ENCODE results near the gene HJURP.

The HJURP gene

GRCh38 chr2:233849607-233850271 lies 4.6 kb downstream of the HJURP start:
- DNase-seq (ENCODE audit: low read depth in 2 of 2) = no peak

DNA sequence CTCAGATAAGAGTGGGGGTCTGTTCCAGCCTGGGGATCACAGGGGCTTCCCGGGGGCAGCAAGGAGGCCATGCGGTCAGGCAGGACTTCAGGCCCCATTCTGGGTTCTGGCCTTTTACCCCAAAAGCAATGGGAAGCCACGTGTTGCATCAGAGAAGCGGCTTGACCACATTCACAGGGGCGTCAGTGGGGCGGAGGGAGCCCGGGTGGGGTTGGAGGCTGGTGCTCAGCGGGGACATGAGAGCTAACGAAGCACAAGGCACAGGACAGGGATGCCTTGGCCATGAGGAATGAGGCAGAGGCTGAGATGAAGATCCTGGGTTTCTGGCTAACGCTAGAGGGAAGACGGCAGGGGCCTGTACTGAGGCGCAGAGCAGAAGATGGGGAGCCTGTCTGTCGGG lies 6.1 kb downstream of the HJURP start:
- DNase-seq (ENCODE audit: low read depth in 2 of 2) = no peak

DNA sequence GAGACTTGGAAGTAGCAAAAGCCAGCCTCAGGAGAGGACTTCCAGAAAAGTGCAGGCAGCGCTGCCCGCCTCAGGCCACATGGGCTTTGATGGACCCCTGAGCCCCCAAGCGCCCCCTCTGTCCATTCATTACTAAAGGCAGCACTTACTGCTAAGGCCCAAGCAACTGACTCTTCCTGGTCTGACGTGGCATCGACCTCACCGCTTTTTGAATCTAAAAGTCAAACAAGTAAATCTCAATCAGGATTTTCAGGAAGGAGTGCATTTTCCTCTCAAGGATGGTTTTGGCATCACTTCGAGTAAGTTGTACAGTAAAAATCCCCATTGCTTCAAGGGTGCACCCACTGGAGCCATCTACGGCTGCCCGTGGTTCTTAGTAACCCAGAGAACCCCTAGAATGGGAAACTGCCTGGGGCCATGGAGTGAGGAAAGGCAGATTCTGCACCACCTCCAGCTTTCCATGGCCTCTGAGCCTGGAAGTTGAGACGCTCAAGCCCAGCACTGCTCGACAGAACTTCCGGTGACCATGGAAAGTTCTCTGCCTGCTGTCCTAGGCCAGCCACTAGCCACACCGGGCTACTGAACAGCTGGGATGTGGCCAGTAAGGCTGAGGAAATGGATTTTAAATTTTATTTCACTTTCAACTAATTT lies 7.0 kb downstream of the HJURP start:
- DNase-seq (ENCODE audit: low read depth in 2 of 2) = no peak

- no peak for DNase-seq (ENCODE audit: low read depth in 2 of 2)
Measured at GRCh38 chr2:233846387-233847247, 7.7 kb downstream of the HJURP start.

DNA sequence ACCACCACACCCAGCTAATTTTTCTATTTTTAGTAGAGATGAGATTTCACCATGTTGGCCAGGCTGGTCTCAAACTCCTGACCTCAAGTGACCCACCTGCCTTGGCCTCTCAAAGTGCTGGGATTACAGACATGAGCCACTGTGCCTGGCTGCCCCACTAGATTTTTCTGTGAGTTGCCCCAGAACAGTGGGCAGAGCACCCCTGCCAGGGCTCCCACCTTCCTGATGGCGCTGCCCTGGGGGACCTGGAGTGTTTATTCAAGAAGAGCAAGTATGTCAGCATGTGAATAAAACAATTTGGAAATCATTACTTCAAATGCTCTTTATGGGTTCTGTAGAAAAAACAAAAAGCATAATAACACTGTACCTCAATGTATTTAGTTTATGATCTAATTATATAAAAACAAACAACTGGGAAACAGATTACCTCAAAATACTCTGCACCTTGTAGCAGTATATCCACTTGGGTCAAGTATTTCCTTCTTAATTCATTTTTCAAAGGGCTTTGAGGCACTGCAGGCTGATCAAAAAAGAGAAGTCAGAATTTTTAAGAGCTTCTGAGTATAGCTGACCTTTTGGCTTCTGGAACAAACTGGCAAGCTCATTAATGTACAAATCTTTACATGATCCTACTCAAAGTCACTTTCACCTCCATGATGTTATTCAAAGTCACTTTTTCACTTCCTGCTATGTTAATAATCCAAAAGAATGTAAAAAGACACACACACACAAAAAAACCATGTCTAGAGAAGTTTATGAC lies 8.9 kb downstream of the HJURP start:
- DNase-seq (ENCODE audit: low read depth in 2 of 2) = no peak

DNA sequence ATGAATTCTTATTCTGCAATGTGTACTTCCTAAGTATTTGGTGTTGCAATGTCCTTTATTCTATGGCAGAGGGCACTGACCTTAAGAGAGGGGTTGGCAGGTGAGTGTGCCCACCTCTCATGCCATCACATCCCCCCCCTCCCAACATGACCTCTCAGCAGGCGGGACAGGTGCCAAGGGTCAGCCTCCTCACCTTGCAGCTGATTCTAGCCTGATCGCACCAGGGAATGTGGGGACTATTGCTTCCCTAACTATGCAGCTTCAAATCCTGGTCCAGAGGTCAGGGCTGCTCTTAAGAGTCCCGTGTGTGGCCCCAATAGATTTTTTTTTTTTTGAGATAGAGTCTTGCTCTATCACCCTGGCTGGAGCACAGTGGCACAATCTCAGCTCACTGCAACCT lies 9.5 kb downstream of the HJURP start:
- no peak for DNase-seq (ENCODE audit: low read depth in 2 of 2)

DNA sequence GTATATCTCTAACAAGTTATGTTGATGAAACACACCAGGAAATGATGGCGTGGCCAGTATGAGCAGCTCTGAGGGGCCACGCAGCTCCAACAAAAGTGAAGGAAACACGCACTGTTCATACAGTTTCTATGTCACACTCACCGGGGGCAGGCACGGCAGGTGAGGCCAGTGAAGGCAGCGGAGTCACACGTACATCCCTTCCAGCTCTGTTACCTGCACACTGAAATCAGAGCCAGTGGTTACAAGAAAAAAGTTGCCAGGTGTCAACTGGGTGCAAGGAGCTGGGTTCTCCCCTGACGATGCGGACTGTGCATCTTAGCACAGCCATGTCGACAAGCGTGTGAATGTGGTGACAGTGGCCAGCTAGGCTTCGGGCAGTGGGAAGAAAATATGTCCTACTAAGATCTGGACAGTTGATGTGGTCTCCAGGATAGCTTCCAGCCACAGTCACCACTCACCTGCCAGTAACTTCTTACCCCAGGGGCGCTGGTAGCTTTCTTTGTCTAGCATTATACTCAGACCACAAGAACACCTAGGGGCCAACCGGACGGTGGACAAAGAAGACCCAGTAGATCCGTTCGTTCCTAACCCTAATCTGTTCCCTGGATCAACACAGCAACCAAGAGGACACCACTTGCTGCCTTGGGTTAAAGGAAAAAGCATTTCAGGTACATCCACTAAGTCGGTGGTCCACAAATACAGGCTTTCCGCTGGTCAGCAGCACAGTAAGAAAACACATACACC lies 10.1 kb downstream of the HJURP start:
- DNase-seq (ENCODE audit: low read depth in 2 of 2) = no peak

- no peak for DNase-seq (ENCODE audit: low read depth in 2 of 2)
Measured at GRCh38 chr2:233841183-233841582, 13.2 kb downstream of the HJURP start.

- no peak for DNase-seq (ENCODE audit: low read depth in 2 of 2)
Measured at GRCh38 chr2:233840520-233840919, 13.8 kb downstream of the HJURP start.

DNA sequence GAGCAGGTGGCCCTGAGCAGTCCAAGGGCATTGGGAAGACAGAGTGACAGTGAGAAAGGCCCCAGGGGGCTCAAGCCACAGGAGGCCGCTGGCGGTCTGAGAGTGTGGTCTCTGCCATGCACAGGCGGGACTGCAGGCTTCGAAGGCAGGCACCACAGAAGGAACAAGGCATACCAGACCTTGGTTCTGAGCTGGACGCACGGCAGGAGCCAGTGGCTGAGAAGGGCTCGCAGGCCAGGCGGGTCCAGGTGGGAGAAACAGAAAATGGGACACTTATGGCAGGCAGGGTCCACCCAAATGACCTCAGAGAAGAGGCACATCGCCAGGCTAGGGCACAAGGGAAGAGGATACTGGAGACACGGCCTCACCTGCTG lies 14.9 kb downstream of the HJURP start:
- no peak for DNase-seq (ENCODE audit: low read depth in 2 of 2)

- no peak for DNase-seq (ENCODE audit: low read depth in 2 of 2)
Measured at GRCh38 chr2:233838726-233839446, 15.4 kb downstream of the HJURP start.

DNA sequence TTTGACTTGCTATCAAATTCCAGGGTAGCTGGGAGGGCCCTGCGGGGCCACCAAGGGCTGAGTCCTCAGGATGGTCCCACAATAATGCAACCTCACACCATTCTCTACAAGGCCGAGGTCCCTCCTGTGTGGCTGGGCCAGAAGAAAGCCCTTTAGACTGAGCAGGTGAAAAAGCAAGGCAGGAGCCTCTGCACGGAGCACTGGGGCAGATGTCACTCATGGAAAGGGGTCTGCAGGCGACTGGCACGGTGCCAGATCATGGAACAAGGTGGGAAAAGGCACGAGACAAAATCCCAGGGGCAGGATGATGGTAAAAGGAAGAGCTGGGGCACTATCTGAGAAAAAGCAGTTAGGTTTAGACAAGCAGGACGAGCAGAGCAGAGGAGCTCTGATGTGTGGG lies 16.1 kb downstream of the HJURP start:
- no peak for DNase-seq (ENCODE audit: low read depth in 2 of 2)

- no peak for DNase-seq (ENCODE audit: low read depth in 2 of 2)
Measured at GRCh38 chr2:233837694-233838229, 16.6 kb downstream of the HJURP start.

GRCh38 chr2:233836359-233836758 lies 18.0 kb downstream of the HJURP start:
- DNase-seq (ENCODE audit: low read depth in 2 of 2) = no peak

DNA sequence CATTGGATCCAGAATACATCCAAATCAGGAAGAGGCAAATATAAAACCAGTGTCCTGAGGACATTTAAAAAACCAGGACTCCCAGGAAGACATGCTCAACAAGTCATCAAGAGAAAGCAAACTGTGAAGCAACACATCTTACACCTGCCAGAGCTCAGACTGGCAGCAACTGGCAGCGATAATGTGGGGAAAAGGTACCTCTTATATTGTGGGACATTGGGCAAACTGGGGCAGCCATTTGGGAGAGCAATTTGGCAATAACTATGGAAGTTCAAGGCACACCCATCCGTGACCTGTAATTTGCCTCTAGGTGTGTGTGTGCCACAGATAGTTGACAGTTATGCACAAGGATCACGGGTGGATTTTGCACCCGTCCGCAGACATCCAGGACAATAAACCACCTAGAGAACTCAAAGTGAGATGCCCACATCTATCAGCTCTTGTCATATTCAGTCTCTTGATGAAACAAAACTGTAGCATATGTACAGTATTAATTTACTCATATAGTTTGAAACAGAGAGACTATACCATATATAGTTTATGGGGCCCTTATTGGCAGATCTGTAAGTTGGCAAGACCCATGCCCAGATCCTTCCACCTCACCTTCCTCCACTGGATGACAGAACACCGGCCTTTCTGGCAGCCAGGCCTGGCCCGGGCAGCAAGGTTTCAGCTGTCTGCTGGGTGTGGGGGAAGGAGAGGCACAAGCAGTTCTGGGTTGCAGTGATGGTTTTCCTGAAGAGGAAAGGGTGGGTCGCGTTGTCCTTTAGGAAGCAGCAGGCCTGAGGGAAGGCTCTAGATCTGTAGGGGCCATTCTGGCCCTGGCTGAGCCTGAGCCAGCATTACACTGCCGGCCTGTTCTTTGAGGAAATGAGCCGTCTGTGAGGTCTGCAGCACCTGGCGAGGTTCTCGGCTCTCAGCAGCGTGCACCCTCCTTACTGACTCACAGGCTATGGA lies 18.8 kb downstream of the HJURP start:
- DNase-seq (ENCODE audit: low read depth in 2 of 2) = no peak

- DNase-seq (ENCODE audit: low read depth in 2 of 2) = no peak
Measured at GRCh38 chr2:233833345-233833744, 21.0 kb downstream of the HJURP start.

DNA sequence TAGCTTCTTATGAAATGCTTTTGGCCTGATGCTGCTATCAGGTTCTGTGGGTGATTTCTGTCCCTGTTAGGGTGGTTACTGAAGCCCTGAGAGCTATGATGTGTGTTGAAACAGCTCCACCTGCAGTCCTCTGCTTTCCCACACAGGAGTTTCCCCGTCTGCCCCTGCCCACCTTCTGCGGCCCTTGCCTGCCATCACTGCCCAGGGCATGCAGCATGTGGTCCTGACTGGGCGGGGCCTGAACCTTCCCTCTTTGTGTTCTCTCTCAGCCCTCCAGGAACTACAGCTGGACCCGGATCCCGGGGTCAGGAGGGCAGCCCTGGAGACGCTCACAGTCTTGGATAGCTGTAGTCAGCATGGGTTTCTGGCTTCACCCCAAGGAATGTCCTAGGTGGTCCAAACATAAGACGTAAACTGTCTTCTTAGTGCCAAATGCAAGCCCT lies 21.4 kb downstream of the HJURP start:
- no peak for DNase-seq (ENCODE audit: low read depth in 2 of 2)

GRCh38 chr2:233832414-233832813 lies 21.9 kb downstream of the HJURP start:
- DNase-seq (ENCODE audit: low read depth in 2 of 2) = no peak

GRCh38 chr2:233831861-233832260 lies 22.5 kb downstream of the HJURP start:
- DNase-seq (ENCODE audit: low read depth in 2 of 2) = no peak

Data from stimulated activated CD4-positive, alpha-beta T cell treated with anti-CD3 and anti-CD28 coated beads, Interleukin-12 subunit alpha, Interleukin-12 subunit beta, amount 100 ng/mL, for 24 hours (primary cell).